Activated effector memory CD4-positive, alpha-beta T cell treated with anti-CD3 and anti-CD28 coated beads, Interleukin-2, amount 50 U/mL, for 16 hours (primary cell): ENCODE results near the gene SULT1C2.
"Not testable (repeated sequence)": the region's sequence is repeated elsewhere in the genome, so short reads cannot be mapped to it uniquely, and the experiment has no call there.

Experiments
- DNase-seq: peaks from one replicate; pipeline ENCODE4 v3.0.0-alpha.2; 2020

SULT1C2 gene

GRCh38 chr2:108288534-108289106 lies at the start of gene SULT1C2:
Gene SULT1C2, plus strand, starts transcription at chr2:108288895. Its CDS starts 4,773 bp downstream, at chr2:108293668.
- no peak for DNase-seq

GRCh38 chr2:108239786-108240185 lies 48.9 kb upstream of the SULT1C2 start, which contains the start of gene SULT1C3:
Gene SULT1C3, plus strand, starts transcription at chr2:108239968. Its CDS starts 7,227 bp downstream, at chr2:108247195.
- no peak for DNase-seq

GRCh38 chr2:108240966-108241365 lies 47.7 kb upstream of the SULT1C2 start:
- DNase-seq, result no peak

GRCh38 chr2:108243566-108243965 lies 45.1 kb upstream of the SULT1C2 start:
- DNase-seq, result no peak

- DNase-seq, result no peak
These were observed 43.9 kb upstream of the SULT1C2 start for GRCh38 chr2:108244667-108245414.

GRCh38 chr2:108253106-108253505 lies 35.6 kb upstream of the SULT1C2 start:
- no peak for DNase-seq

- no peak for DNase-seq
These were observed 30.9 kb upstream of the SULT1C2 start for GRCh38 chr2:108257757-108258331.

- no peak for DNase-seq
These were observed 27.9 kb upstream of the SULT1C2 start for GRCh38 chr2:108260773-108261172.

GRCh38 chr2:108262036-108262435 lies 26.7 kb upstream of the SULT1C2 start:
- DNase-seq, result no peak

GRCh38 chr2:108263401-108263800 lies 25.3 kb upstream of the SULT1C2 start:
- DNase-seq, result no peak

GRCh38 chr2:108266218-108266617 lies 22.5 kb upstream of the SULT1C2 start:
- DNase-seq, result no peak

- DNase-seq, result no peak
These were observed 21.6 kb upstream of the SULT1C2 start for GRCh38 chr2:108267101-108267500.

GRCh38 chr2:108268001-108268400 lies 20.7 kb upstream of the SULT1C2 start:
- DNase-seq, result no peak

- no peak for DNase-seq
These were observed 18.3 kb upstream of the SULT1C2 start for GRCh38 chr2:108270346-108270745.

GRCh38 chr2:108270768-108271506 lies 17.8 kb upstream of the SULT1C2 start:
- DNase-seq, result no peak

GRCh38 chr2:108271691-108272253 lies 16.9 kb upstream of the SULT1C2 start:
- no peak for DNase-seq

GRCh38 chr2:108278631-108279030 lies 10.1 kb upstream of the SULT1C2 start:
- DNase-seq, result no peak

GRCh38 chr2:108279468-108279867 lies 9.2 kb upstream of the SULT1C2 start:
- DNase-seq, result no peak

- no peak for DNase-seq
These were observed 8.2 kb upstream of the SULT1C2 start for GRCh38 chr2:108280466-108280865.

GRCh38 chr2:108284566-108284965 lies 4.1 kb upstream of the SULT1C2 start:
- not testable (repeated sequence) for DNase-seq

GRCh38 chr2:108285616-108286015 lies 3.1 kb upstream of the SULT1C2 start:
- no peak for DNase-seq

- no peak for DNase-seq
These were observed 1.5 kb upstream of the SULT1C2 start for GRCh38 chr2:108287169-108287568.

GRCh38 chr2:108293850-108294249 lies 5.2 kb downstream of the SULT1C2 start:
- no peak for DNase-seq
